HG02870 (cell line): Measurements from ENCODE around the gene VIPR2.

ENCODE experiments used
- ATAC-seq: cut with Tn5 transposase; IDR thresholded peaks from one replicate; pipeline ENCODE4 v1.9.1; 2021; ENCODE audit warnings: mild to moderate bottlenecking, moderate library complexity; ENCODE audit not compliant: unreplicated experiment

VIPR2 gene

GRCh38 chr7:159158125-159158887, 13.6 kb upstream of the VIPR2 start:
- no peak for ATAC-seq

- no peak for ATAC-seq
These were observed 13.0 kb upstream of the VIPR2 start for GRCh38 chr7:159157714-159158113.

DNA sequence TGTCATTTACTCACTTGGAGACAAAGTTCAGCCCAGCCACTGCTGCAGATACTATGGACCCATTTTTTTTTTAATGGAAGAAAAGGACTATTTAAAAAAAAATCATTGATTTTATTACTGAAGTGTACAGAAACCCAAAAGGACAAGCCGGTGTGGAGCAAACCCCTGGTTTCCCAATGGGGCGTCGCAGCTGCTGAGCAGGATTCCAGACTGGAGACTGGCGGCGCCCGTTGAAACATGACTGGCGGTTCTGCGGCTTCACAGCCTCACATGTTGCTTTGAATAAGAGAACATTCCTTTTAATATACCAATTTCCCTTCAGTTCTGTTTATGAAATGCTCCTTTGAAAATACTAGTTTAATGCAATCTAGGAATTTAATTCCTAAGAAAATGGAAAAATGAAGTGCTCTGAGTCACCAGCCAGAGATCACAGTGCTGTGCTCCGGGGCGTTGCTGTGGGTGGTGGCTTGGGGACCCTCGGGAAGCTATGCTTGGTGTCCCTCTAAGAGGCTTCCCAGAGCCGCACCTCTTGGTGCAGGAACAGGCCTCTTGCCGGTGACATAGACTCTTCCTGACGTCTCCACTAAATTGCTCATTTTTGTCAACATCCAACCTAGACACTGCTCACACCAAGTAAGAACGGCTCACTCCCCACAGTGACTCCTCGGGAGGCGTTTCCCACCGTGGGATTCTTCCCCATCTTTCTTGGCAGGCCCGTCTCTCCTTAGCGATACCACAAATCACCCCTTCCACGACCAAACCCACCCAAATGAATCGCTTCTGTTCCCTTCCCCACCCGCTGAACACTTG, 12.0 kb upstream of the VIPR2 start:
- no peak for ATAC-seq

DNA sequence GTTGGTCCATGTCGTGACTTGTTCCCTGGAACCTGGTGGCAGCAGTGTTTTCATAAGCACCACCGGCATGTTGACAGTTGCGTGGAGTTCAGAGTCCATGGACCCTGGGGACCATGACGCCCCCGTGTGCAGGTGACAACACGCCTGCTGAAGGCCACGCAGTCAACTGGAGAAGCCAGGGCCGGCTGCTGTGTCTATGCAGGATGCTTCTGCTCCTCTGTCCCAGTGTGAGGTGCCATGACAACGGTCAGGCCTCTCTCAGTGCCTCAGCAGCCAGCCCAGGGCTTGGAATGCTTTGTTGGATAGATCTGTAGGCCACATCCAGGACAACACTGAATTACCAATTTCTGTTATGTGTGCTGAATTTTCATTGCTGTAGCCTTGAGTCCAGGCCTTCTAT, 10.7 kb upstream of the VIPR2 start:
- ATAC-seq, result no peak

DNA sequence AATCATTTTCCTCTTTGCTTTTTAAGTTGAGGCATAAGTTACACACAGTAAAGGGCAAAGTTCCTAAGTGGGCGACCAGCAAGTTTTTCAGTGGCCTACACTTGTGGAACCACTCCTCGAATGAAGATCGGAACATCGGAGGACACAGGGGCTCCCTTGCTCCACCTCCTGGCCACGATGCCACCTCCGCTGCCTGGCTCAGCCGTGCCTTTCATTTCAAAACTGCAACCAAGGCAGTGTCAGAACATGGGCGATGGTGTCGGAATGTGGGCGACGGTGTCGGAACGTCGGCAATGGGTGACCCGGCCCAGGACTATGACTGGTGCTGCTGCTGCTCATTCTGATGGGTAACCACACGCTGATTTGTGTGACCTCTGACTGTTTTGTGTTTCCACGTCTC, 9.6 kb upstream of the VIPR2 start:
- no peak for ATAC-seq

DNA sequence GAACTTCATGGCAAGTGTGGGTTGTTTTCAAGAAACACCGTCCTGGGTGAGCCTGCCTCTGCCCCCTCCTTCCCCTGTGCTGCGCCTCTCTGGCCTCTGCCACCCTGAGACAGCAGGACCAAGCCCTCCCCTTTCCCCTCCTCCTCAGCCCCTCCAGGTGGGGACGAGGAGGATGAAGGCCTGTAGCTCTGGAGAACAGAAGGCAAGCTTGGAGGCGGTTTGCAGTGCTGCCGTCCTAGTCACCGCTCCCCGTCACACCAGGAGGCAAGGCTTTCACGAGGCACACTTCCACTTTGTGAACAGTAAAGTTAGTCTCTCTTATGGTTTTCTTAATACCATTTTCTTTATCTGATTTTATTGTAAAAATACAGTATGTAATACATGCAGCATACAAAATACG, 8.8 kb upstream of the VIPR2 start:
- ATAC-seq, result no peak

- ATAC-seq, result no peak
These were observed 8.1 kb upstream of the VIPR2 start for GRCh38 chr7:159152816-159153215.

DNA sequence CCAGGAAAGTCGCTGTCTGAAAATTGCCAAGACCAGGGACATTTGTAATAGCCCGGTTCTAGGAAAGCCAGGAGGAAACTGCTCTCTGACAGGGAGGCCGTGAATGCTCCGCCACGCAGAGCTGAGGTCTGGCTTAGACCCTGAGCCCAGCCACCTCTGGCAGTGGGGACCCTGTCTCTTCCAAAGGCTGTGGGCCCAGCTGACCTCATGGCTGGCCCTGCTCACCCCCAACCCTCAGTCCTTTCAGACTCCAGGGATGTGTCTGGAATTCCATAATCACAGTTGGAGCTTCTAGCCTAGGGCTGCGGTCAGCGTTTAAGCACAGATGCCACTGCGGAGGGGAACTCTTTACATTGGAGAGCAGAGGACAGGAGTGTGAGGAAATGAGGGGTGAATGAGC, 6.6 kb upstream of the VIPR2 start:
- ATAC-seq, result no peak

GRCh38 chr7:159149488-159149887, 4.8 kb upstream of the VIPR2 start:
- no peak for ATAC-seq

- ATAC-seq, result no peak
These were observed 4.0 kb upstream of the VIPR2 start for GRCh38 chr7:159148430-159149395.

DNA sequence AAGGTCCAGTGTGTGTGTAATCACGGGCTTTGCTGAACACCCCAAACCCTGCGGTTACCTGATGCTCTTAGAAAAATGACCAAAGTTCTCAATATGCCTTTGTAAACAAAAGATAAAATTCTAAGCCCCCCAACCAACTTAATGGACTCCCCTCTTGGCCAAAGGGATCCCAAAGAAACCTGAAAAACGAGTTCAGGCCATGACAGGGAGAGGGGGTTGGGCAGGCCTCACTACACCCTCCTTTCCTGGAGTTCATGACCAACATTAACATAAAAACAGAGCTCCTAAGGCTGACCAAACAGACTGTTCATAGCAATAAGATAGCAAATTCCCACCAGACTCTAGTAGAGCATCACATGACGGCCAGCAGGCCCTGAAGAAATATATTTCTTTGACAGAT, 3.0 kb upstream of the VIPR2 start:
- ATAC-seq, result no peak

- ATAC-seq, result no peak
These were observed 2.6 kb upstream of the VIPR2 start for GRCh38 chr7:159147246-159147645.

GRCh38 chr7:159146084-159146858, 1.6 kb upstream of the VIPR2 start:
- ATAC-seq, result no peak

DNA sequence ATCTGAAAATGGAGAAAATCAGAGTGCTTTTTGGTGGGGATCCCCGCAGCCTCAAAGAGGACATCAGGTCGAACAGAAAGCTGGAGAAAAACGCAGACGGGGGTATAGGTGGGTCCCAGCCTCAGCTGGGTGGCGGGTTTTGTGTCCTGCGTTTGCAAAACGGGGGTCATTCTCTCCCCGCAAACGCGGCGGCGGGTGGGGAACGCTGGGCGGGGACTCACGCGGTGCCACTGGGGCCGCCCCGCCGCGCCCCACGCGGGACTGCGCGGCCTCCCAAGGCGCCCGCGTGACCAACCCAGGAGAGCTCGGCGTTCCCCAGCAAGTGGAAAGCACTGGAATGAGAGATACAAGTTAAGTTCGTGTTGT, 806 bp upstream of the VIPR2 start:
- no peak for ATAC-seq

DNA sequence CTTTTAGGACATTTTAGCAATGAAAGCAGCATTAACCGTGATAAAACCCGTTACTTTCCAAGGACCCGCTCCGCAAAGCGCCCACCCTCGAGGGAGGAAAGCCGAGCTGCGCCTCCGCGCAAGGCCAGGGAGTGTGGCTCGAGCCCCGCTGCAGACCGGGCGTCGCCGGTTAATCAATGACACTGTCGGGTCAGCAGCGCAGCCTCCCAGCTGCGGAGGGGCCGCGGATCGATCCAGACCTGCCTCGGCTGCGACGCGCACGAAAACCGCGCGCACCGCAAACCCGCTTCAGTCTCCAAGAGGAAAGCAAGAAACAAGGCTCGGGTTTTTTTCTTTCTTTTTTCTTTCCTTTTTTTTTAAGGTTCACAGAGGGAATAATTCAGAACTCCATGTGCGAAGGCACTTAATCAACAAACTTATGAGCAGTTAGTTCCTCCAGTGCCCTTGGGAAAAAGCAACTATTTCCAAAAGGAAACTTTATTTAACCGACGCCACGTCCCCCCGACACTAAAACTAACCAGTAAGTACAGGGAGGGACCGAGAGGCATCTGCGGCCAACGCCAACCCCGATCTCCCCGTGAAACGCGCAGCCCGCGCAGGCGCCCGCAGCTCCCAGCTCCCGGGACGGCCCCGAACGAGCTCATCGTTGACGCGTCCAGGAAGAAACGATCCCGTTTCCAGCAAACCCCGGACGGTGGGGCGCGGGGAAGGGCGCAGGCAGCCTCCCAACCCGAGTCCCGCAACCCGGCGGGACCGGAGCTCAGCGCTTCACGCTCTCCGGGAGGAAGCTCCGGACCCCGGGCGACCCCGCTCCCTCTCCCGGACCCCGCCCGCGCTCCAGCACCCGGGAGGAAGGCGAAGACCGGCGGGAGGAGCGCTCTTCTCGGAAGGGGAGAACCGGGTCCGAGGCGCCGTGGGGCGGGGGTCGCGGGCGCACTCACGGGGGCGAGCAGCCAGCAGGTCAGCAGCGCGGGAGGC, 598 bp downstream of the VIPR2 start:
- no peak for ATAC-seq

GRCh38 chr7:159142730-159143129, 1.9 kb downstream of the VIPR2 start:
- no peak for ATAC-seq

DNA sequence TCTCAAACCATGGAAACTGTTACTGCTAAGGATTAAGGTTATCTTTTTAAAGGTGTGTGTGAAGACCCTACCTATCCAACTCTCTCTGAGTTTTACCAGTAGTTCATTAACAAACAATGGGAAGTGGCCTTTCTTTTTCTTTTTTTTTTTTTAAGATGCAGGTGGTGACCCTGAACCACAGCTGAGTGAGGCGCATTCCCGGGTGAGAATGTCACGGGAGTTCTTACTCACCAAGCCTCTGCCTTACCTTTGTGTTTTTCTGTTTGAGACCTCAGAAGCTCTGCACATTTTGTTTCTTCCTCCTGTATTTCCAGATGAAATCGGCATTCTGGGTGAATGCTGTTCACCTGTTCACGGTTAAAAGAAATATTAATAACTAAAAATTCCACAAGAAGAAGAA, 2.5 kb downstream of the VIPR2 start:
- ATAC-seq, result no peak

- ATAC-seq, result no peak
These were observed 3.0 kb downstream of the VIPR2 start for GRCh38 chr7:159141660-159142059.

DNA sequence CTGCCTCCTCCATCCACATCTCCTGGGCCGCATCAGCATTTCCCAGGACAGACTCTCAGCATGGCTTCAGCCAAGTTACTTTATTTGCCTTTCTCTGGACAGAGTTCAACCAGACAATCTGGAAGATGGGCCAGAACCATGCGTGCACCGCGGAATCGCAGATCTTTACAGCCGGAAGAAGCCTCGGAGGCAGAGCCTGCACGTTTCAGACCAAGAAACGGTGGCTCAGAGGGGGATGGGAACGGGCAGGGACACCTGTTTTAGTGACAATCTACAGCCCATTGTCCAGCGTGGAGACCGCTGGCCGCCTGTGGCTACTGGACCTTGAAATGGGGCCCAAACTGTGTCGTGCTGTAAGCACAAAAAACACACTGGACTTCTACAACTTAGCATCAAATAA, 3.5 kb downstream of the VIPR2 start:
- ATAC-seq, result no peak
